Mesendoderm (in vitro differentiated cells): ENCODE measurements around the gene TAF7L.

Experiments used
- DNase-seq: peaks from one replicate; pipeline ENCODE4 v3.0.0; 2013
- H2AK5ac ChIP-seq: 2 replicates; pipeline ENCODE4 v1.6.1; 2013; ENCODE audit warnings: low read length, inconsistent platforms
- H2BK120ac ChIP-seq: 2 replicates; pipeline ENCODE4 v1.6.1; 2013; ENCODE audit warnings: low read depth, mild to moderate bottlenecking, low read length, moderate library complexity, mixed read lengths
- H2BK15ac ChIP-seq: replicated peaks from 2 replicates; pipeline ENCODE4 v1.6.1; 2013; ENCODE audit warnings: low read depth, mild to moderate bottlenecking, moderate library complexity
- H2BK5ac ChIP-seq: 2 replicates; pipeline ENCODE4 v1.6.1; 2013; ENCODE audit warnings: low read length, inconsistent platforms
- H3K18ac ChIP-seq: 2 replicates; pipeline ENCODE4 v1.6.1; 2013; ENCODE audit warnings: mild to moderate bottlenecking, low read length, mixed read lengths
- H3K23ac ChIP-seq: one replicate; pipeline ENCODE4 v1.6.1; 2013; ENCODE audit warnings: low read length
- H3K27ac ChIP-seq: 2 replicates; pipeline ENCODE4 v1.5.1; 2013; ENCODE audit warnings: low read depth, mild to moderate bottlenecking, inconsistent platforms, low read length, moderate library complexity
- H3K27me3 ChIP-seq: 2 replicates; pipeline ENCODE4 v1.6.1; 2013; ENCODE audit warnings: low read length, control low read depth, mild to moderate bottlenecking, inconsistent platforms; ENCODE audit not compliant: insufficient read depth, poor library complexity
- H3K36me3 ChIP-seq: 2 replicates; pipeline ENCODE4 v1.6.1; 2013; ENCODE audit warnings: low read length, inconsistent platforms; ENCODE audit not compliant: control insufficient read depth, insufficient read depth
- H3K4ac ChIP-seq: one replicate; pipeline ENCODE4 v1.6.1; 2013; ENCODE audit warnings: low read depth, mild to moderate bottlenecking, low read length, moderate library complexity
- H3K4me1 ChIP-seq: 2 replicates; pipeline ENCODE4 v1.6.1; 2013; ENCODE audit warnings: low read depth, low read length, inconsistent platforms; ENCODE audit not compliant: control insufficient read depth
- H3K4me2 ChIP-seq: 2 replicates; pipeline ENCODE4 v1.6.1; 2013; ENCODE audit warnings: low read length
- H3K4me3 ChIP-seq: 2 replicates; pipeline ENCODE4 v1.5.1; 2013; ENCODE audit warnings: mild to moderate bottlenecking, low read length
- H3K56ac ChIP-seq: one replicate; pipeline ENCODE4 v1.6.1; 2013; ENCODE audit warnings: low read length
- H3K79me1 ChIP-seq: 2 replicates; pipeline ENCODE4 v1.6.1; 2013; ENCODE audit warnings: low read length, inconsistent platforms
- H3K79me2 ChIP-seq: 2 replicates; pipeline ENCODE4 v1.6.1; 2013; ENCODE audit warnings: mild to moderate bottlenecking, low read length; ENCODE audit not compliant: control insufficient read depth, insufficient read depth
- H3K9ac ChIP-seq: 2 replicates; pipeline ENCODE4 v1.6.1; 2013; ENCODE audit warnings: low read length, inconsistent platforms
- H4K5ac ChIP-seq: one replicate; pipeline ENCODE4 v1.6.1; 2013; ENCODE audit warnings: low read length
- H4K8ac ChIP-seq: one replicate; pipeline ENCODE4 v1.6.1; 2013; ENCODE audit warnings: low read depth, mild to moderate bottlenecking, control low read depth, low read length, moderate library complexity
- WGBS: extraction: QIAGEN DNeasy Blood & Tissue Kit; methylation state at CpG from one replicate; pipeline ENCODE4 v1.1.7; 2013; ENCODE audit warnings: low lambda C conversion rate, missing lambda C conversion rate; ENCODE audit not compliant: insufficient coverage; ENCODE audit errors: extremely low coverage; 5-methylcytosine and 5-hydroxymethylcytosine counted together

The TAF7L gene

GRCh38 chrX:101237041-101237440 is 54.1 kb downstream of the TAF7L start:
- Histone ChIP-seq H2BK5ac (no peak overlapping the region), H3K56ac (no peak overlapping the region), H3K4me1 (no peaks in the 10 kb centered on the region), H3K36me3 (no peaks in the 10 kb centered on the region), H3K79me2 (no peaks in the 10 kb centered on the region), H3K23ac (no peak overlapping the region), H3K27me3 (no peaks in the 10 kb centered on the region), H3K4ac (no peak overlapping the region), H3K79me1 (no peaks in the 10 kb centered on the region), H3K4me3 (no peak overlapping the region), H2BK15ac (no peak overlapping the region), H2BK120ac (no peak overlapping the region), H2AK5ac (no peak overlapping the region), H3K27ac (no peak overlapping the region), H3K18ac (no peak overlapping the region), H3K4me2 (no peak overlapping the region), H4K8ac (no peak overlapping the region), H4K5ac (no peak overlapping the region), H3K9ac (no peak overlapping the region)
- no peak for DNase-seq
- no CpG with 5 or more reads among the region's 2 CpGs for WGBS

- H2AK5ac ChIP-seq, result no peak overlapping the region
- no peak overlapping the region for H2BK5ac ChIP-seq
- no peak overlapping the region for H2BK120ac ChIP-seq
- no peaks in the 10 kb centered on the region for H3K79me2 ChIP-seq
- H2BK15ac ChIP-seq, result no peak overlapping the region
- no CpG with 5 or more reads among the region's 5 CpGs for WGBS
- no peak overlapping the region for H4K5ac ChIP-seq
- H3K4me1 ChIP-seq, result no peaks in the 10 kb centered on the region
- no peak overlapping the region for H3K56ac ChIP-seq
- no peak overlapping the region for H3K4ac ChIP-seq
- no peak overlapping the region for H3K4me3 ChIP-seq
- H3K27me3 ChIP-seq, result no peaks in the 10 kb centered on the region
- no peak overlapping the region for H4K8ac ChIP-seq
- no peak overlapping the region for H3K18ac ChIP-seq
- H3K36me3 ChIP-seq, result no peaks in the 10 kb centered on the region
- no peaks in the 10 kb centered on the region for H3K79me1 ChIP-seq
- H3K9ac ChIP-seq, result no peak overlapping the region
- no peak overlapping the region for H3K23ac ChIP-seq
- no peak for DNase-seq
- H3K4me2 ChIP-seq, result no peak overlapping the region
- H3K27ac ChIP-seq, result no peak overlapping the region
Observed at GRCh38 chrX:101232316-101232715, 58.8 kb downstream of the TAF7L start.

GRCh38 chrX:101231080-101231479 is 60.1 kb downstream of the TAF7L start:
- H3K4me2 ChIP-seq, result no peak overlapping the region
- H3K79me2 ChIP-seq, result no peaks in the 10 kb centered on the region
- H3K4me1 ChIP-seq, result no peaks in the 10 kb centered on the region
- no peak overlapping the region for H4K8ac ChIP-seq
- no peak overlapping the region for H2BK15ac ChIP-seq
- no peak overlapping the region for H3K4me3 ChIP-seq
- no peak overlapping the region for H3K4ac ChIP-seq
- H3K79me1 ChIP-seq, result no peaks in the 10 kb centered on the region
- H3K18ac ChIP-seq, result no peak overlapping the region
- H3K9ac ChIP-seq, result no peak overlapping the region
- H3K36me3 ChIP-seq, result no peaks in the 10 kb centered on the region
- no peak overlapping the region for H2AK5ac ChIP-seq
- H4K5ac ChIP-seq, result no peak overlapping the region
- no peak overlapping the region for H3K23ac ChIP-seq
- H3K56ac ChIP-seq, result no peak overlapping the region
- no peak overlapping the region for H2BK120ac ChIP-seq
- H3K27ac ChIP-seq, result no peak overlapping the region
- H3K27me3 ChIP-seq, result no peaks in the 10 kb centered on the region
- DNase-seq, result no peak
- WGBS, result no CpG with 5 or more reads among the region's 1 CpG
- no peak overlapping the region for H2BK5ac ChIP-seq

DNA sequence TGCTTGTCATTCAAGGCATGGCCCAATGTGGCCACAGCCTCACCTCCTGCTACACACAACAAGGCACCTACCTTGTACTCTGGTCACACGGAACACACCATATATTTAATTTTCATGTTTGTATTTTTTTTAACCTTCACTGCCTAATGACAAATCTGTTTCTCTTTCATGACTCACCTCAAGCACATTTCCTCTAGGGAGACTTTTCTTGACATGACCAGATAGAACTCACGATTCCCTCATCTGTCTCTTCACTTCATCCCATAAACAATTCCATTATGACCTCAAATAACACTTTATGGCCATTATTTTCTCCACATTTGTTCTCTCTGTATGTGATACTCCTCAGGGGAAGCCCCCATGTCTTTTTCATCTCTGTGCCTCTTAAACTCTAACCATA is 60.5 kb downstream of the TAF7L start:
- no peak for DNase-seq
- no peak overlapping the region for H3K18ac ChIP-seq
- H3K79me2 ChIP-seq, result no peaks in the 10 kb centered on the region
- no peak overlapping the region for H3K56ac ChIP-seq
- no peak overlapping the region for H3K9ac ChIP-seq
- H2AK5ac ChIP-seq, result no peak overlapping the region
- H3K23ac ChIP-seq, result no peak overlapping the region
- no peak overlapping the region for H3K4me3 ChIP-seq
- no peaks in the 10 kb centered on the region for H3K36me3 ChIP-seq
- no peak overlapping the region for H3K27ac ChIP-seq
- no peak overlapping the region for H4K8ac ChIP-seq
- H3K79me1 ChIP-seq, result no peaks in the 10 kb centered on the region
- no peak overlapping the region for H4K5ac ChIP-seq
- H2BK120ac ChIP-seq, result no peak overlapping the region
- H3K4me1 ChIP-seq, result no peaks in the 10 kb centered on the region
- H3K4me2 ChIP-seq, result no peak overlapping the region
- no CpG with 5 or more reads among the region's 2 CpGs for WGBS
- H3K27me3 ChIP-seq, result no peaks in the 10 kb centered on the region
- H2BK15ac ChIP-seq, result no peak overlapping the region
- no peak overlapping the region for H3K4ac ChIP-seq
- no peak overlapping the region for H2BK5ac ChIP-seq

- no peak overlapping the region for H3K18ac ChIP-seq
- no CpG with 5 or more reads among the region's 1 CpG for WGBS
- no peak overlapping the region for H3K23ac ChIP-seq
- no peak overlapping the region for H3K4me3 ChIP-seq
- no peak overlapping the region for H2BK5ac ChIP-seq
- H3K4me1 ChIP-seq, result no peaks in the 10 kb centered on the region
- no peak overlapping the region for H2BK120ac ChIP-seq
- H3K79me2 ChIP-seq, result no peaks in the 10 kb centered on the region
- H2AK5ac ChIP-seq, result no peak overlapping the region
- H4K5ac ChIP-seq, result no peak overlapping the region
- H3K79me1 ChIP-seq, result no peaks in the 10 kb centered on the region
- no peak overlapping the region for H3K27ac ChIP-seq
- no peak overlapping the region for H4K8ac ChIP-seq
- H3K27me3 ChIP-seq, result no peaks in the 10 kb centered on the region
- no peak for DNase-seq
- no peaks in the 10 kb centered on the region for H3K36me3 ChIP-seq
- H3K4me2 ChIP-seq, result no peak overlapping the region
- H2BK15ac ChIP-seq, result no peak overlapping the region
- H3K9ac ChIP-seq, result no peak overlapping the region
- no peak overlapping the region for H3K4ac ChIP-seq
- H3K56ac ChIP-seq, result no peak overlapping the region
Observed at GRCh38 chrX:101229170-101229569, 62.0 kb downstream of the TAF7L start.

GRCh38 chrX:101223226-101223625 is 67.9 kb downstream of the TAF7L start:
- DNase-seq, result no peak
- no peak overlapping the region for H3K23ac ChIP-seq
- no peak overlapping the region for H4K8ac ChIP-seq
- no peaks in the 10 kb centered on the region for H3K36me3 ChIP-seq
- H4K5ac ChIP-seq, result no peak overlapping the region
- no peak overlapping the region for H3K9ac ChIP-seq
- H3K4ac ChIP-seq, result no peak overlapping the region
- no peak overlapping the region for H2AK5ac ChIP-seq
- H3K4me3 ChIP-seq, result no peak overlapping the region
- H2BK5ac ChIP-seq, result no peak overlapping the region
- no CpG with 5 or more reads among the region's 1 CpG for WGBS
- H3K27me3 ChIP-seq, result no peaks in the 10 kb centered on the region
- no peaks in the 10 kb centered on the region for H3K79me2 ChIP-seq
- no peak overlapping the region for H3K18ac ChIP-seq
- no peaks in the 10 kb centered on the region for H3K79me1 ChIP-seq
- H2BK120ac ChIP-seq, result no peak overlapping the region
- H3K56ac ChIP-seq, result no peak overlapping the region
- no peak overlapping the region for H3K4me2 ChIP-seq
- no peak overlapping the region for H3K27ac ChIP-seq
- no peaks in the 10 kb centered on the region for H3K4me1 ChIP-seq
- no peak overlapping the region for H2BK15ac ChIP-seq
